Endothelial cell of umbilical vein (primary cell): ENCODE data around the gene SYK.

Experiments used
- EZH2 ChIP-seq: IDR thresholded peaks from 2 replicates; pipeline ENCODE4 v1.6.1; 2012; ENCODE audit warnings: borderline replicate concordance, low read depth, mild to moderate bottlenecking, moderate library complexity, low read length, inconsistent platforms; ENCODE audit not compliant: severe bottlenecking
- POLR2A ChIP-seq: IDR thresholded peaks from 2 replicates; pipeline ENCODE4 v1.6.1; 2012; ENCODE audit warnings: low read depth, mild to moderate bottlenecking, control low read depth, low read length
- POLR2AphosphoS5 ChIP-seq: IDR thresholded peaks from 2 replicates; pipeline ENCODE4 v1.6.1; 2012; ENCODE audit warnings: low read depth, mild to moderate bottlenecking, control low read depth, low read length, moderate library complexity; ENCODE audit not compliant: insufficient read depth
- TF ChIP-seq, protein P1 (sequence below): IDR thresholded peaks from 2 replicates; pipeline ENCODE4 v1.6.1; 2011; ENCODE audit not compliant: insufficient read depth, insufficient read length
- TF ChIP-seq, protein P2 (sequence below), 2 donors: IDR thresholded peaks; 1 replicate in 1 of 2; 2 replicates in 1 of 2; pipeline ENCODE4 v1.5.1; 2011; ENCODE audit warnings: low read length in 2 of 2, mild to moderate bottlenecking in 2 of 2, moderate library complexity in 2 of 2, control low read depth in 1 of 2, inconsistent platforms in 1 of 2, low read depth in 1 of 2; ENCODE audit not compliant: insufficient read depth in 1 of 2; ENCODE audit errors: extremely low read depth in 1 of 2

DNA sequence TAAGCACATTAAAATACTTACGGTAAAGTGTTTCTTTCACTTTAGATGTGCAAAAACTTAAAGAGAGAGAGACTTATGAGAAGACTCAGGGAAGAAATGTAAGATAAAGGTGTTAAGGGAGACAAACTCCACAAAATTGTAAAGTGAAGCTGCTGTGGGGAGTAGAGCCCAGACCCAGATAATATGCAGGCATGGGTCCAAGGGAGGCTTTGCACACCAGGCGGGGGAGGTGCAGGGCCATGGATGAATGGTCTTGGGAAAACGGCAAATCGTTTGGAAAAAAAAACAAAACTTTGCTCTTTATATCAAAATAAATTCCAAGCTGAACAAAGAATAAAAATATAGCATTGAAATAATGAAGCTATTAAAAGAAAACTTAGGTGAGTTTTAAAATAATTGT lies 9.1 kb downstream of the SYK start:
- TF ChIP-seq, protein P1, sequence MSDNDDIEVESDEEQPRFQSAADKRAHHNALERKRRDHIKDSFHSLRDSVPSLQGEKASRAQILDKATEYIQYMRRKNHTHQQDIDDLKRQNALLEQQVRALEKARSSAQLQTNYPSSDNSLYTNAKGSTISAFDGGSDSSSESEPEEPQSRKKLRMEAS = no peak
- TF ChIP-seq, protein P2, sequence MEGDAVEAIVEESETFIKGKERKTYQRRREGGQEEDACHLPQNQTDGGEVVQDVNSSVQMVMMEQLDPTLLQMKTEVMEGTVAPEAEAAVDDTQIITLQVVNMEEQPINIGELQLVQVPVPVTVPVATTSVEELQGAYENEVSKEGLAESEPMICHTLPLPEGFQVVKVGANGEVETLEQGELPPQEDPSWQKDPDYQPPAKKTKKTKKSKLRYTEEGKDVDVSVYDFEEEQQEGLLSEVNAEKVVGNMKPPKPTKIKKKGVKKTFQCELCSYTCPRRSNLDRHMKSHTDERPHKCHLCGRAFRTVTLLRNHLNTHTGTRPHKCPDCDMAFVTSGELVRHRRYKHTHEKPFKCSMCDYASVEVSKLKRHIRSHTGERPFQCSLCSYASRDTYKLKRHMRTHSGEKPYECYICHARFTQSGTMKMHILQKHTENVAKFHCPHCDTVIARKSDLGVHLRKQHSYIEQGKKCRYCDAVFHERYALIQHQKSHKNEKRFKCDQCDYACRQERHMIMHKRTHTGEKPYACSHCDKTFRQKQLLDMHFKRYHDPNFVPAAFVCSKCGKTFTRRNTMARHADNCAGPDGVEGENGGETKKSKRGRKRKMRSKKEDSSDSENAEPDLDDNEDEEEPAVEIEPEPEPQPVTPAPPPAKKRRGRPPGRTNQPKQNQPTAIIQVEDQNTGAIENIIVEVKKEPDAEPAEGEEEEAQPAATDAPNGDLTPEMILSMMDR (IDR thresholded peaks at IDR 0.05; ENCODE audit: extremely low read depth in 1 of 2, insufficient read depth in 1 of 2, low read depth in 1 of 2, low read length in 2 of 2) = no peak
- no peak for TF ChIP-seq POLR2A
- no peak for TF ChIP-seq EZH2
- TF ChIP-seq POLR2AphosphoS5 = no peak
